Measurements from ENCODE around the gene ZNF536. TPM values are rescaled to one million over a fixed set of nuclear protein-coding genes. Genes with fewer than 3 reads are reported as not detected.

ZNF536 gene
- total RNA-seq (10 to 100 TPM; 35.1 to 57.6 TPM), polyA plus RNA-seq (ENCODE audit: insufficient read depth, low read depth, low replicate concordance) (6.6 TPM)
- long read RNA-seq, donor 1: 0 reads
- long read RNA-seq, donor 2: 0 reads

DNA sequence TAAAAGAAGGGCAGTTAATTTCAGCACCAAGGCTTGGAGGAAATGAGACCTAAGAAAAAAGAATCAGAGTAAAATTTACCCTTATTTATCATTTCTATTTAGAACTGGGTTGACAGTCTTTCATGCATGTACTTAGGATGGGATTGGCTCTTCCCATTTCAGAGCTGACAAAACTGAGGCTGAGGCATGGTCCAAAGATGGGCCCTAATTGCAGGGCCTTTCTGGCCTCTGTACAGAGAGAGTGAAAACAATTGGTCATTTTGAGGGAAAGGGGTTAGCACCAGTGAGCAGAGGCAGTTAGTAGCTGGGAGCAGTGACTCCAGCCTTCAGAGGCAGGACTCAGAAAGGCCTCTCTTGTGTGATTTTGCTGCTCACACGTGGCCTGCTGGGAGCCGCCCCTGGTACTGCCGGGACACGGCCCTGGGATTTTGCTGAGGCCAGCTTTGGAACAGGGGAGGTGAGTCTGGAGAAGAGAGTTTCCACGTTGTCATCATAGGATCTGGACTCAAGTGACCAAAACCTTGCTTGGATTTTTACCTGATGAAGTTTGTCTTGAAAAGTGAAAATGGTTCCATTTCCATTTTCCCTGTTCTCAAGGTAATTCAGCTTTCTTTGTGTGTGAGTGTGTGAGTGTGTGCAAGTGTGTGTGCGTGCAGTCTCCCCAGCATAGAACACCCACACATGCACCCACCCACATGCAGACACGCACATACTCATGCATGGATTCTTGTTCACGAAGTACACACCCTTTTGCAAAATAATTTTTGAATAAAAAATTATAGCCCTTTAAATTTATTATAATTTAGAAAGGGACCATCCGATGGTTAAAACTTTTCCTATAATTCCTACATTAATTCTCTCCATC lies at the start of gene ZNF536:
TSS of gene ZNF536 (plus strand) at position 425 of the 865 bp plus-strand sequence. CDS start 71,179 bp downstream, outside the sequence.
- no peak within 1 kb of the TSS for H3K27ac ChIP-seq
- intact Hi-C loops (cut with DNase I; ENCODE audit: low total_unique reads): no loop called here

DNA sequence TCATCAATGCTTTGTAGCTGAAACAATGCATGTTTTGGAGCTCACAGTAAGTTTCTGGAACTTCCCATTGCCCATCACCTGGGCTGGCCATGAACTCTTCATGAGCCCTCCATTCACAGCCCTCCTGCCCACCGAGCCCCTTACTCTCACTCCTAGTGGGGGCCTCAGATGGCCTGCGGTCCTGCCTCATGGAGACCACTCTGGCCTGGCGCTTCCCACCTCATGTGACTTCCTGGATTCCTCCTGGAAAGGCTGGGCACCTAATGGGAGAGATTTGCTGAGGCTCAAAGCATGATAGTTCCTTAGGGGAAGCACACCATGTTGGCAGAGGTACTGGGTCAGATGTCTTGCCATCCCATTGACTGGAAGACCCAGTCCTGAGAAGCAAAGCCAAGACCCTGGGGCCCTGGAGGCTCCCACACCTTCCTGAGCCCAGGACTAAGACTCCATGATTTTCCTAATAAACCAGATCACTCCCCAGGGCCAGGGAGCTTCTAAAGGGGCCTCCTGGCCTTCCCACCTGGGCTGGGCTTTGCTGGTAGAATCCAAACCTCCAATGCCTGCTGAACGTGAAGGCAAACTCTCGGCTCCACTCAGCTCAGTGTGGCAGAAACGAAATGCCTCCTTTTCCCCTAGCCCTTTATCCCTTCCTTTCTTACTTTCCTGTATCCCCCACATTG lies 49.4 kb upstream of the ZNF536 start:
- H3K9me3 ChIP-seq: no peaks in the 10 kb centered on the region
- intact Hi-C loops (cut with DNase I; ENCODE audit: low total_unique reads): no loop called here
- H3K4me3 ChIP-seq: no peak overlapping the region
- DNase-seq: no peak
- no peak overlapping the region for H3K27ac ChIP-seq
- no peaks in the 10 kb centered on the region for H3K36me3 ChIP-seq (ENCODE audit: low read depth, missing control alignments)
- TF ChIP-seq, protein P1, sequence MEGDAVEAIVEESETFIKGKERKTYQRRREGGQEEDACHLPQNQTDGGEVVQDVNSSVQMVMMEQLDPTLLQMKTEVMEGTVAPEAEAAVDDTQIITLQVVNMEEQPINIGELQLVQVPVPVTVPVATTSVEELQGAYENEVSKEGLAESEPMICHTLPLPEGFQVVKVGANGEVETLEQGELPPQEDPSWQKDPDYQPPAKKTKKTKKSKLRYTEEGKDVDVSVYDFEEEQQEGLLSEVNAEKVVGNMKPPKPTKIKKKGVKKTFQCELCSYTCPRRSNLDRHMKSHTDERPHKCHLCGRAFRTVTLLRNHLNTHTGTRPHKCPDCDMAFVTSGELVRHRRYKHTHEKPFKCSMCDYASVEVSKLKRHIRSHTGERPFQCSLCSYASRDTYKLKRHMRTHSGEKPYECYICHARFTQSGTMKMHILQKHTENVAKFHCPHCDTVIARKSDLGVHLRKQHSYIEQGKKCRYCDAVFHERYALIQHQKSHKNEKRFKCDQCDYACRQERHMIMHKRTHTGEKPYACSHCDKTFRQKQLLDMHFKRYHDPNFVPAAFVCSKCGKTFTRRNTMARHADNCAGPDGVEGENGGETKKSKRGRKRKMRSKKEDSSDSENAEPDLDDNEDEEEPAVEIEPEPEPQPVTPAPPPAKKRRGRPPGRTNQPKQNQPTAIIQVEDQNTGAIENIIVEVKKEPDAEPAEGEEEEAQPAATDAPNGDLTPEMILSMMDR (IDR thresholded peaks at IDR 0.05): no peak
- TF ChIP-seq POLR2A (IDR thresholded peaks at IDR 0.05): no peak
- H3K27me3 ChIP-seq: no peaks in the 10 kb centered on the region
- 88 to 93% methylated on average over 3 to 6 of the region's 6 CpGs for WGBS, 2 donors
- H3K4me1 ChIP-seq: no peaks in the 10 kb centered on the region

More for the DNA sequence above, at the start of gene ZNF536:
- no peak for DNase-seq
- WGBS, 2 donors: 75 to 84% methylated on average over 9 of the region's 9 CpGs
- TF ChIP-seq, protein P1 (IDR thresholded peaks at IDR 0.05): no peak
- TF ChIP-seq POLR2A (IDR thresholded peaks at IDR 0.05): no peak
- Histone ChIP-seq H3K9me3 (no peaks in the 10 kb centered on the region), H3K27me3 (no peaks in the 10 kb centered on the region), H3K4me3 (no peak within 1 kb of the TSS), H3K4me1 (no peaks in the 10 kb centered on the region), H3K36me3 (ENCODE audit: low read depth, missing control alignments) (no peaks in the 10 kb centered on the region)

DNA sequence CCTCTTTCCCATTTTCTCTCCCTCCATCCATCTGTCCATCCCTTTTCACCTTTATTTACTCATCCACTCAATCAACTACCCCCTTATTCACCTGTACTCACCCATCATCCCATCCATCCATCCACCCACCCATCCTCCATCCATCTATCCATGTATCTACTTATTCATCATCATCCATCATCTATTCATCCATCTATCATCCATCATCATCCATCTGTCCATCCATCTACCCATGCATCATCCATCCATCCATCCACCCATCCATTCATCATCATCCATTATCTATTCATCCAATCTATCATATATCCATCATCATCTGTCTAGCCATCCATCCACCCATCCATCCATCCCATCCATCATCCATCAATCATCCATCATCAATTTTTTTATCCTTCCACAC lies 48.3 kb upstream of the ZNF536 start:
- Histone ChIP-seq H3K27me3 (no peaks in the 10 kb centered on the region), H3K9me3 (no peaks in the 10 kb centered on the region), H3K4me1 (no peaks in the 10 kb centered on the region), H3K27ac (no peak overlapping the region), H3K36me3 (ENCODE audit: low read depth, missing control alignments) (no peaks in the 10 kb centered on the region), H3K4me3 (no peak overlapping the region)
- DNase-seq: no peak
- TF ChIP-seq, protein P1 (IDR thresholded peaks at IDR 0.05): no peak
- TF ChIP-seq POLR2A (IDR thresholded peaks at IDR 0.05): no peak
- intact Hi-C loops (cut with DNase I; ENCODE audit: low total_unique reads): no loop called here

DNA sequence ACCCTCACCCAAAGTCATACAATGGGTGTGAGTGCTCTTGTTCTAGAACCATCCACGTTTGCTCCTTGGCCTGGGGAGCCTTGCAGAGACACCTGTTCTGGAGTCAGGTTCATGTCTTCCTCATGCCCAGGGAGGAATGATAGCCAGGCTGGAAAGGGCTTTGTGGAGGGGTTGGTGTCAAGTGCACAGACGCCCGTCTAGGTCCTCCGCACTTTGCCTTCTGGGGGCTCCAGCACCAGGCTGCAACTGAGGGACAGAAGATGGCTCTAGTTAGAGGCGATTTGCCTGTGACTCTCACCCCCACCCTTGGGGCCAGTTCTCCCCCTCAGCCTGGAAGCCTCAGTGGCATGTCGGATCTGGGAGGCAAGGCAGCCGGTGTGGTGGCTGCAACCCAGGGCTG lies 47.2 kb upstream of the ZNF536 start:
- intact Hi-C loops (cut with DNase I; ENCODE audit: low total_unique reads): no loop called here
- no peaks in the 10 kb centered on the region for H3K9me3 ChIP-seq
- H3K27me3 ChIP-seq: no peaks in the 10 kb centered on the region
- TF ChIP-seq POLR2A (IDR thresholded peaks at IDR 0.05): no peak
- TF ChIP-seq, protein P1 (IDR thresholded peaks at IDR 0.05): no peak
- H3K36me3 ChIP-seq (ENCODE audit: low read depth, missing control alignments): no peaks in the 10 kb centered on the region
- H3K27ac ChIP-seq: no peak overlapping the region
- no peak for DNase-seq
- H3K4me3 ChIP-seq: no peak overlapping the region
- WGBS, 2 donors: 92 to 96% methylated on average over 7 of the region's 7 CpGs
- no peaks in the 10 kb centered on the region for H3K4me1 ChIP-seq
